Adrenal gland (tissue), 12 donors: ENCODE measurements around the gene CALM3. TPM values are rescaled to one million over a fixed set of nuclear protein-coding genes. Genes with fewer than 3 reads are reported as not detected.
A peak's percentile ranks its signal among the peaks of the same experiment; 100 is the strongest.

Source experiments
- DNase-seq, 7 donors: peaks; one replicate each; pipeline ENCODE4 v3.0.0-alpha.2; 2019 to 2020
- H3K27ac ChIP-seq, 5 donors: fragments of 200-600 bp; sonication (generic) in 4 of 5; 1 replicate in 3 of 5; 2 replicates in 2 of 5; pipeline versions ENCODE4 v1.5.1 to v1.8.0; 2016 to 2020; ENCODE audit warnings: mild to moderate bottlenecking in 1 of 5
- H3K27me3 ChIP-seq: fragments of 200-600 bp; 2 replicates; pipeline ENCODE4 v1.8.0; 2021
- H3K36me3 ChIP-seq, 2 donors: fragments of 200-600 bp; replicated peaks in 1 of 2; 1 replicate in 1 of 2; 2 replicates in 1 of 2; pipeline versions ENCODE4 v1.5.1 to v1.8.0; 2018 to 2022
- H3K4me1 ChIP-seq, 2 donors: fragments of 200-600 bp; replicated peaks in 1 of 2; 1 replicate in 1 of 2; 2 replicates in 1 of 2; pipeline versions ENCODE4 v1.5.1 to v1.8.0; 2018 to 2021
- H3K4me3 ChIP-seq, 4 donors: fragments of 200-600 bp; sonication (generic) in 3 of 4; one replicate each; pipeline ENCODE4 v1.5.1; 2016 to 2018
- H3K9me3 ChIP-seq, 3 donors: fragments of 200-600 bp; sonication (generic) in 1 of 3; replicated peaks in 1 of 3; 1 replicate in 2 of 3; 2 replicates in 1 of 3; pipeline versions ENCODE4 v1.5.1 to v1.8.0; 2016 to 2021
- POLR2A ChIP-seq, 2 donors: fragments of 450-650 bp; IDR thresholded peaks; one replicate each; pipeline ENCODE4 v1.6.1; 2017; ENCODE audit warnings: antibody characterized with exemption in 2 of 2, mild to moderate bottlenecking in 2 of 2, moderate library complexity in 1 of 2
- WGBS, 4 donors: extraction: QIAGEN DNeasy Blood & Tissue Kit in 2 of 4; methylation state at CpG; one replicate each; pipeline versions ENCODE4 v1.1.5 to v1.1.7; 2013 to 2017; 5-methylcytosine and 5-hydroxymethylcytosine counted together
- intact Hi-C, 2 donors: fragments of 100-400 bp; cut with DNase I; formaldehyde crosslinking; loops; one replicate each; pipeline versions ENCODE4 v1.14.1 to v1.15.0; 2022 to 2023
- polyA plus RNA-seq, 3 donors: library from polyadenylated mRNA; stranded (reverse); fragments of 200-250 nt in 2 of 3; fragments of 350-450 nt in 1 of 3; fragmentation: Illumina TruSeq in 1 of 3; extraction: RNeasy Lipid Tissue Mini Kit (QIAGEN cat#74804) in 1 of 3; gene quantifications; one replicate each; pipeline ENCODE4 v1.2.3, GENCODE V29; 2013 to 2014
- total RNA-seq, 9 donors: library from RNA; depleted of rRNA in 4 of 9; stranded (reverse); fragments of >200 nt in 4 of 9; fragments of 120-200 nt in 1 of 9; fragmentation: NEBNext Ultra II Directional in 1 of 9; extraction: Animal tissue kit (Norgen Biotek cat#: 25700) in 1 of 9; gene quantifications; one replicate each; pipeline versions ENCODE4 v1.1.0 to v1.2.4, GENCODE V29; 2013 to 2023
- TF ChIP-seq, protein P1 (sequence below), 6 experiments: fragments of 450-650 bp in 4 of 6; fragments of 200-600 bp in 2 of 6; sonication (generic) in 1 of 6; IDR thresholded peaks; 1 replicate in 5 of 6; 2 replicates in 1 of 6; pipeline versions ENCODE4 v1.5.1 to v1.8.0; 2016 to 2021; ENCODE audit warnings: antibody characterized with exemption in 6 of 6, mild to moderate bottlenecking in 2 of 6, moderate library complexity in 1 of 6
- donor health status: healthy with polysubstance abuse.
- donor health status: Bipolar disorder and iron deficiency.
- donor health status: DM: yes; HTN: yes; CAD: no.
- donor health status: DM: no; HTN: no; CAD: no.
- donor health status: DM: no; HTN: no; CAD: no.
- donor health status: DM: yes; HTN: yes; CAD: no.

Gene CALM3
- total and polyA plus RNA-seq, 12 donors = 177 to 579 (median 278) TPM

DNA sequence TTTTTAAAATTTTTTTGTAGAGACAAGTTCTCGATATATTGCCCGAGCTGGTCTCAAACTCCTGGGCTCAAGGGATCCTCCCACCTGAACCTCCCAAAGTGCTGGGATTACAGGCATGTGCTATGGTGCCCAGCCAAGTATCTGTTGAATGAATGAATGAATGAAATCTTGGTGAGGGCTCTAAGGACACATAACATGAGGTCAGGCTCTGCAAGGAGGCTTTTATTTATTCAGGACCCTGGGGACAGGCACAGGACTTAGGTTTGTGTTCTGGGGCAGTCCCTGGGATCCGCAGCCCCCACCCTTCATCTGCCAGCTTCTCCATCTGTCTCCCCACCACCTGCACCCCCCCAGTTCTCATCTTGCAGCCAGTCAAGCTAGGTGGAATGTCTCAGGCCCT, 19.1 kb downstream of the CALM3 start:
- TF ChIP-seq POLR2A (IDR thresholded peaks at IDR 0.05) = no peak
- TF ChIP-seq, protein P1, sequence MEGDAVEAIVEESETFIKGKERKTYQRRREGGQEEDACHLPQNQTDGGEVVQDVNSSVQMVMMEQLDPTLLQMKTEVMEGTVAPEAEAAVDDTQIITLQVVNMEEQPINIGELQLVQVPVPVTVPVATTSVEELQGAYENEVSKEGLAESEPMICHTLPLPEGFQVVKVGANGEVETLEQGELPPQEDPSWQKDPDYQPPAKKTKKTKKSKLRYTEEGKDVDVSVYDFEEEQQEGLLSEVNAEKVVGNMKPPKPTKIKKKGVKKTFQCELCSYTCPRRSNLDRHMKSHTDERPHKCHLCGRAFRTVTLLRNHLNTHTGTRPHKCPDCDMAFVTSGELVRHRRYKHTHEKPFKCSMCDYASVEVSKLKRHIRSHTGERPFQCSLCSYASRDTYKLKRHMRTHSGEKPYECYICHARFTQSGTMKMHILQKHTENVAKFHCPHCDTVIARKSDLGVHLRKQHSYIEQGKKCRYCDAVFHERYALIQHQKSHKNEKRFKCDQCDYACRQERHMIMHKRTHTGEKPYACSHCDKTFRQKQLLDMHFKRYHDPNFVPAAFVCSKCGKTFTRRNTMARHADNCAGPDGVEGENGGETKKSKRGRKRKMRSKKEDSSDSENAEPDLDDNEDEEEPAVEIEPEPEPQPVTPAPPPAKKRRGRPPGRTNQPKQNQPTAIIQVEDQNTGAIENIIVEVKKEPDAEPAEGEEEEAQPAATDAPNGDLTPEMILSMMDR (IDR thresholded peaks at IDR 0.05) = no peak
- peak in 2 of 7 donors; percentile 12 to 17 for DNase-seq
- intact Hi-C loops = loop anchor here in 1 of 2 donors (10.0 kb wide), 1 partner anchor 205 kb away; no protein-coding TSS in a partner anchor
- H3K9me3 ChIP-seq = no peaks in the 10 kb centered on the region
- no peak overlapping the region for H3K4me3 ChIP-seq
- WGBS, 4 donors = 80 to 96% (median 86%) methylated on average over 2 to 3 of the region's 3 CpGs
- peak overlapping the region in 1 of 5 donors; percentile 61 for H3K27ac ChIP-seq
- no peaks in the 10 kb centered on the region for H3K27me3 ChIP-seq
- H3K36me3 ChIP-seq = no peaks in the 10 kb centered on the region
- peaks cover 0 to 25% of the 10 kb centered on the region in 2 donors for H3K4me1 ChIP-seq

DNA sequence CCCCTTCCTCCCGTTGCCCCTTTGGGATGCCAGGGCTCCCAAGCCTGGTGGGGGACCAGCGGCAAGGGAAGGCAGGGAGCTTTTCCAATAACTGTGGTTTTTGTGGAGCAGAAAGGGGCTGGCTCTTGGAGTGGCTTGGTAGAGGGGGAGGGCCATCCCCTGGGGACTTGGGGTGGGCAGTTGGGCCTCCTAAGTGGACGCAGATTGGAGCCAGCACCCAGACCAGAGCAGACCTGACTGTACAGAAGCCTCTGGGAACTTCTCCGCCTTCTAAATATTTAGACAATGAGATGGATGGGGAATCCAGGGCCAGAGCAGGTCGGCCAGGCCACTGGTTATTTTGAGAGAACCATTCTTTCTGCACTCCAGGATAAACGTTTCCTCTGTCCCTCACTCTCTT, 19.6 kb downstream of the CALM3 start:
- WGBS, 4 donors = 60 to 75% (median 66%) methylated on average over 6 of the region's 6 CpGs
- DNase-seq = peak in 2 of 7 donors; percentile 20 to 21
- Histone ChIP-seq H3K4me3 (no peak overlapping the region), H3K27me3 (no peaks in the 10 kb centered on the region), H3K36me3 (no peaks in the 10 kb centered on the region), H3K27ac (peak overlapping the region in 1 of 5 donors; percentile 61), H3K9me3 (no peaks in the 10 kb centered on the region), H3K4me1 (peaks cover 2 to 30% of the 10 kb centered on the region in 2 donors)
- intact Hi-C loops = loop anchor here in 1 of 2 donors (10.0 kb wide), 1 partner anchor 204 kb away; no protein-coding TSS in a partner anchor
- no peak for TF ChIP-seq POLR2A (IDR thresholded peaks at IDR 0.05)
- TF ChIP-seq, protein P1 (IDR thresholded peaks at IDR 0.05) = no peak

DNA sequence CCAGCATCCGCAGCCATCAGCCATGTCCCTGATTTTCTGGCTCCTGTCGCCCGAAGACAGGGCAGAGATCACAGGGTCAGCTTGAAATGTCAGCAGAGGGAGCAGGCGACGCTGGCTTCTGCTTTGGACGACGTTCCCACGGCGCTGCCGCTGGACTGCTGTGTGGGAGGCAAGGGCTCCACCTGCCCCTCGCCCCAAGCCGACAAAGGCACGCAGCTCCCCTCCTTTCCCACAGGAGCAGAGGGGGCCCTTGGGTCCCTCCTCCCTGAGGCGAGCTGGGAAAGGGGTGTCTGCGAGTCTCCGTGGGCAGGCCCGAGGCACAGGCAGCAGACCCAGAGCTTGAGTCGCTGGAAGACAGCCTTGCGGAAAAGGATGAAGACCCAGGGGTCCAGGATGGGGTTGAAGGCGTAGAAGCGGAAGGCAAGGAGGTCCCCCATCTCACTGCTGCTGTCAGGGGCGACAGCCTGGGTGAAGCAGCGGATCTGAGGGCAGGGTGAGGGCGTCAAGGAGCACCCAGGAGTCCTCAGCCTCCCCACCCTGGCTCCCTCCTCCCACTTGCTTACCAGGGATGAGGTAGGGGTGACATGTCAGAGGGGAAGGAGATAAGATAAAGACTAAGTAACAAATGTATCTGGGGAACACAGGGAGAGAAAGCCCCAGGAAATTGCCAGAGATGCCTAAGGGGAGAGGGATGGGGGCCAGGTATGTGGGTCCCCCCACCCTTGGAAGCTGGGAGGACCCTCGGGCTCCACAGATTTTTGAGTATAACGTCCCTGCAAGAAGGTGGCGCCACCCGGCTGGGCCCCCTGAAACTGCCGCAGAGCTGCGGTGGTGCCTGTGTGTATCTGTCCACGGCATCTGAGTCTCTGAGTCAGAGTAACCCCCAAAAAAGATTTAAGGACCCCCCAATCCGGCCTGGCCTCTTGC, 20.3 kb downstream of the CALM3 start:
- no peaks in the 10 kb centered on the region for H3K9me3 ChIP-seq
- TF ChIP-seq, protein P1 (IDR thresholded peaks at IDR 0.05) = no peak
- no peak for TF ChIP-seq POLR2A (IDR thresholded peaks at IDR 0.05)
- DNase-seq = peak in 1 of 7 donors; percentile 20
- no peaks in the 10 kb centered on the region for H3K36me3 ChIP-seq
- H3K27ac ChIP-seq = peak overlapping the region in 3 of 5 donors; percentile 16 to 61 (median 47)
- H3K4me1 ChIP-seq = peaks cover 10 to 37% of the 10 kb centered on the region in 2 donors
- H3K4me3 ChIP-seq = peak overlapping the region in 1 of 4 donors; percentile 10
- intact Hi-C loops = loop anchor here in 1 of 2 donors (10.0 kb wide), 1 partner anchor 203 kb away; no protein-coding TSS in a partner anchor
- H3K27me3 ChIP-seq = no peaks in the 10 kb centered on the region
- WGBS, 4 donors = 61 to 78% (median 68%) methylated on average over 20 to 32 of the region's 32 CpGs

GRCh38 chr19:46622118-46622446, 21.0 kb downstream of the CALM3 start:
- TF ChIP-seq, protein P1 (IDR thresholded peaks at IDR 0.05) = no peak
- TF ChIP-seq POLR2A (IDR thresholded peaks at IDR 0.05) = no peak
- intact Hi-C loops = loop anchor here in 1 of 2 donors (10.0 kb wide), 1 partner anchor 203 kb away; no protein-coding TSS in a partner anchor
- H3K9me3 ChIP-seq = no peaks in the 10 kb centered on the region
- no peaks in the 10 kb centered on the region for H3K36me3 ChIP-seq
- no peak for DNase-seq
- H3K27me3 ChIP-seq = no peaks in the 10 kb centered on the region
- peak overlapping the region in 1 of 5 donors; percentile 47 for H3K27ac ChIP-seq
- H3K4me3 ChIP-seq = peak overlapping the region in 1 of 4 donors; percentile 10
- WGBS, 4 donors = 58 to 72% (median 65%) methylated on average over 4 to 7 of the region's 7 CpGs
- H3K4me1 ChIP-seq = peaks cover 13 to 37% of the 10 kb centered on the region in 2 donors
